GM19455 (cell line): ENCODE data around the gene BLTP2.
A peak's percentile ranks its signal among the peaks of the same experiment; 100 is the strongest.

Experiments
- ATAC-seq: cut with Tn5 transposase; IDR thresholded peaks from one replicate; pipeline ENCODE4 v1.9.1; 2021; ENCODE audit not compliant: unreplicated experiment

BLTP2 gene

DNA sequence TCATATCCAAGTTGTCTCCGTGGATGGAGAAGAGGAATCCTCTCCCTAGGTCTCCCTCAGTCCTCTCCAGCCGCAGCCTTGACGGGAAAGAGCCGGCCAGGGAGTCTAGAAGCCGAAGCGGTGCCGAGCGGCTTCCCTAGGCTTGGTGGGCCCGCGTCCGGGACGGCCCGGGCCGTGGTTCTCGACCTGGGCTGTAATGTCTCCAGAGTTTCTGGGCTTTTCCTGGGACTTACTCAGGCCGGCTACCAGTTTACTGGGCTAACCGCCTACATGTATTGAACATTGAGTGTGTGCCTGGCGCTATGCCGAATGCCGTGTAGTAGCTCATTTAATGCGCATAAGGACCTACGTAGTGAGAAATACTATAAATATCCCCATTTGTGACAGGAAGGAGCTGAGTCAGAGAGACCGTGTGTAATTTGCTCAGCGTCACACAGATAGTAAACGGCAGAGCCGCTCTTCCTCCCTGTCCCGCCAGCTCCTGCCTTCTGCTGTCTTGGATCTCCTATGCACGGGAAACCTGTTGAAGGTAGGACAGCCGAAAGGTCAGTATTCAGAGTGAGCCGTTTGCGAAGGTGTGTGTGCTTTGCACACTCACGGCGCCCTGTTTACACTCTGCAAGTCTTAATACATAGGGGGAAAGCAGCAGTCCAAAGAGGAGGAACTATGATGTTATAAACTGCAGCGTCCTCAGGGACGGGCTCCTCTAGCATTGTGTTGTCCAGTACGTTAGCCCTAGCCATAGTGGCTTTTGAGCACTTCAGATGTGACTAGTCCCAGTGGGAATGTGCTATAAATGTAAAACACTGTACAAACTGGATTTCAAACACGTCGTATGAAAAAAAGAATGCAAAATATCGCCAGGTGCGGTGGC lies 45.4 kb downstream of the BLTP2 start:
- ATAC-seq, result peak; percentile 47

DNA sequence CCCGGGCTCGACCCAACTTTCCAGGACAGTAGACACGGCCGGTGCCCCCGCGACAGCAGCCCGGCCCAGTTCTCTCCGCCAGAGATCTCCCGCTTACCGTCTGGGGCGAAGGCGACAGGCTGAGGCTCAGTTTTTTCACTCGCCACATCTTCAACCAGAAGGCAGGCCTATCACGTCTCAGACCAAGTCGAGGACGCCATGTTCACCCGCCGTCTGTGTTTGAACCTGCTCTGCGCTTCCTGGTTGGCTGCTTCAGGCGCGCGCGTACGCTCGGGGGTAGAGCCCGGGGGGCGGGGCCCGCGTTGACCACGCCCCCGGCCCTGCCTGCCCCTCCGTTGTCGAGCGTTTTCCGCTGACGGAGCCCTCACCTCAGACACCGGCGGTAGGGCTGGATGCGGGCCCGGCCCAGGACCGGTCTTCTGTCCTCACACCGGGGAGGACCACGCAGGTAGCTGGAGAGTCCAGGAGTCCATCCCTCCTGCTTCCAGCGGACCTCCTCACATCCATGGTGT lies 46.1 kb downstream of the BLTP2 start, which contains the start of gene SPAG5:
Gene SPAG5, minus strand, starts transcription at position 227 of the 512 bp plus-strand sequence. Its CDS starts 79 bp downstream, at position 148.
- peak; percentile 81 for ATAC-seq

DNA sequence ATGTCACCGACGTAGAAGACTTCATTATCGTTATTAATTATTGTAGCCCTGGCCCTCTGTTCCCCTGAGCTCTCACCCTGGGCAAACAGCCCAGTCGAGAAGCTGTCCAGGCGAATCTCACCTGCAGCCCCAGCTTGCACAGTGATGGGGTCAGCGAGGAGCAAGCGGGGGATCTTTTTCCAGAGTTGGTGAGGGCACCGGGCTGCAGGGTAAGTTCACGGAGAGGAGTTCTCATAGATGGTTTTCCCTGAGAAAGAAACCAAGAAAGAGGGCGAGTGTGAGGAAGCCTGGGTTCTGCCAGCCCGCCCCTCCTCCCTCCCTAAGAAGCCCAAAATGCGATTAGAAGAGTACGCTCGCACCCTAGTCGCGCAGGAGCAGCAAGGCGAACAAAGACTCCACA lies 46.6 kb downstream of the BLTP2 start:
- peak; percentile 5 for ATAC-seq

DNA sequence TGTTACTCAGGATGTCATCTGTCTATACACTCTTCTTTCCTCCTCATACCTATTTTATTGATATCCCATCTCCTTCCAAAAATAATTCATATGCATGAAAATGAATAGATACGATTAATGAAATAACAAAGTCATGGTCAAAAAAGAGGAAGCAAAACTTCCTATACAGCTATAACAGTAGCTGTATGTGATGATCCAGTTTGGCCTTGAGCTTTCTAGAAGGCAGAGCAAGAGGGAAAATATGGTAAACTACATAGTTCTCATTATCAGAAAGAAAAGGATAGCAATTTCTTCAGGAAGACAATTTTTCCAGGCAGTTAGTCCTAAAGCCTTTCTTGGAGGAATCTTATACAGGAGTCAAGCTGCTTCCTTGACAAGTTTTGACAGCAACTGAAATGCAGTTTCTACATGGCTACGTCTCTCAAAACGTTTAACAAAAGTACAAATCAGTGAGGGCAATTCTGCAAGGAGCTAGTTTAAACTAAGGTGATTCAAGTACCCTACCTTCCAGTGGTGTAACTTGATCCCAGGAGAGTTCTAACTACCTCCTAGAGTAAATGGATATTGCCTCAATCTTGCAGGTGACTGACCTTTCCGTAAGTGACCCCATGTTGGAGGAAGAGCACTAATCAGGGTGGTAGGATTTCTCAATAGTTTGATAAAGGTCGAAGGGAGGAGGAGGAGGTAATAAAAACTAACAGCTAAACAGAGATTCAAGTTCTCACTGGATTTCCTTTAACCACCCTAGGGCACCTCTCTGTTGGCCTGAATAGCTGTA lies 47.2 kb downstream of the BLTP2 start:
- no peak for ATAC-seq
